ENCODE results near the gene TF.

GRCh38 chr3:133835961-133836360 lies 89.8 kb downstream of the TF start:
- no peak for TF ChIP-seq POLR2A (IDR thresholded peaks at IDR 0.05)
- TF ChIP-seq, protein P1, sequence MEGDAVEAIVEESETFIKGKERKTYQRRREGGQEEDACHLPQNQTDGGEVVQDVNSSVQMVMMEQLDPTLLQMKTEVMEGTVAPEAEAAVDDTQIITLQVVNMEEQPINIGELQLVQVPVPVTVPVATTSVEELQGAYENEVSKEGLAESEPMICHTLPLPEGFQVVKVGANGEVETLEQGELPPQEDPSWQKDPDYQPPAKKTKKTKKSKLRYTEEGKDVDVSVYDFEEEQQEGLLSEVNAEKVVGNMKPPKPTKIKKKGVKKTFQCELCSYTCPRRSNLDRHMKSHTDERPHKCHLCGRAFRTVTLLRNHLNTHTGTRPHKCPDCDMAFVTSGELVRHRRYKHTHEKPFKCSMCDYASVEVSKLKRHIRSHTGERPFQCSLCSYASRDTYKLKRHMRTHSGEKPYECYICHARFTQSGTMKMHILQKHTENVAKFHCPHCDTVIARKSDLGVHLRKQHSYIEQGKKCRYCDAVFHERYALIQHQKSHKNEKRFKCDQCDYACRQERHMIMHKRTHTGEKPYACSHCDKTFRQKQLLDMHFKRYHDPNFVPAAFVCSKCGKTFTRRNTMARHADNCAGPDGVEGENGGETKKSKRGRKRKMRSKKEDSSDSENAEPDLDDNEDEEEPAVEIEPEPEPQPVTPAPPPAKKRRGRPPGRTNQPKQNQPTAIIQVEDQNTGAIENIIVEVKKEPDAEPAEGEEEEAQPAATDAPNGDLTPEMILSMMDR (IDR thresholded peaks at IDR 0.05) = no peak
